NCI-H187 (cell line): ENCODE data around the gene OCSTAMP.
A peak's percentile ranks its signal among the peaks of the same experiment; 100 is the strongest.

Experiments used
- DNase-seq, 2 experiments: peaks; one replicate each; lab custom pipeline; 2025; lab: John Stamatoyannopoulos, UW

The OCSTAMP gene

GRCh38 chr20:46573788-46574584, 23.5 kb upstream of the OCSTAMP start:
- no peak for DNase-seq

GRCh38 chr20:46573234-46573633, 22.8 kb upstream of the OCSTAMP start:
- DNase-seq, result no peak

- DNase-seq, result no peak
These were observed 22.3 kb upstream of the OCSTAMP start for GRCh38 chr20:46572790-46573189.

- no peak for DNase-seq
These were observed 21.7 kb upstream of the OCSTAMP start for GRCh38 chr20:46572153-46572552.

GRCh38 chr20:46571418-46571817, 21.0 kb upstream of the OCSTAMP start:
- no peak for DNase-seq

GRCh38 chr20:46570956-46571355, 20.5 kb upstream of the OCSTAMP start:
- DNase-seq, result no peak

DNA sequence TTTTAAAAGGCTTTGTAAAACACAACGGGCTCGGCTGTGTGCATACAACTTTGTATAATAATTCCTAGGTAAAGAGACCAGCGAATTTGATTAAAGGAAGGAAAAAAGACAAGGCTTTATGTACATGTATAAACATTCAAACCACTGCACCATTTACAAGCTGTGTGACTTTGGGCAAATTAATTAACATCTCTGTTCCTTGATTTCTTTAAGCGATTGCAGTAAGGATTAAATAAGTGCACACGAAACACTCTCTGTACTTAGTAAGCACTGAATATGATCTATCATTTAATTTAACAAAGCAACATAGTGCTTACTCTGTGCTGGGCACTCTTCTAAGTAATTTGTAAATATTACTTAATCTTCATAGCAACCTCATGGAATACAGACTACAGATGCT, 19.5 kb upstream of the OCSTAMP start:
- DNase-seq, result no peak

- DNase-seq, result no peak
These were observed 18.2 kb upstream of the OCSTAMP start for GRCh38 chr20:46568570-46569129.

DNA sequence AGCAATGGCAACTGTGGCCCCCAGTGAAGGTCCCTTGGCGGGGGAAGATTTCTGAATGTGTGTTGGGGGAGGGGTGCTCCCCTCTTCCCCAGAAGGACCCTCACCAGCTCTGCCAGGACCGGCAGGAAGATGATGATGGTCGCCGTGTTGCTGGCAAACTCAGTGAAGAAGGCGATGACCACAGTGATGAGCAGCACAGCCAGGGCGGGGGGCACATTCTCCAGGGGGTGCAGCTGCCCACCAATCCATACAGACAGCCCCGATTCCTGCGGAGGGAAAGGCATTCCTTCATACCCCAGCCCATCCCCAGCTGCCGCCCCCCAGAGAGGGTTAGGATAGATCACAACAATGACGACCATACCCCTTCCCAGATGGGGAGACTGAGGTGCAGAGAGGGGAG, 15.7 kb upstream of the OCSTAMP start:
- no peak for DNase-seq

- DNase-seq, result no peak
These were observed 13.9 kb upstream of the OCSTAMP start for GRCh38 chr20:46564241-46564957.

DNA sequence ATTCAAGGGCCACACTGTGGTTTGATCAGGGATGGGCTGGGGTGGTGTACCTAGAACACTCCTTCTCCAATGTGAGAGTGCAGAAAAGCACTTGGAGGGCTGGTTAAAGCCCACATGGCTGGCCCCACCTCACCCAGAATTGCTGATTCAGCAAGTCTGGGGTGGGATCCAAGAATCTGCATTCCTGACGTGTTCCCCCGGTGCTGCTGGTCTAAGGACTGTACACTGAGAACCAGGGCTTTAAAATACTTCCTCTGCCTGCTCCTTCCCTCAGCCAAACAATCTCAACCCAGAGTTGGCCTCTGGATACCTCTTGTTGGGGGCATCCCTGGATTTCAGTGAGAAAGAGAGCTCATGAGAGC, 13.4 kb upstream of the OCSTAMP start:
- no peak for DNase-seq

- no peak for DNase-seq
These were observed 12.9 kb upstream of the OCSTAMP start for GRCh38 chr20:46563170-46563859.

- peak in 1 of 2 experiments; percentile 12 for DNase-seq
These were observed 12.1 kb upstream of the OCSTAMP start for GRCh38 chr20:46562373-46563169.

DNA sequence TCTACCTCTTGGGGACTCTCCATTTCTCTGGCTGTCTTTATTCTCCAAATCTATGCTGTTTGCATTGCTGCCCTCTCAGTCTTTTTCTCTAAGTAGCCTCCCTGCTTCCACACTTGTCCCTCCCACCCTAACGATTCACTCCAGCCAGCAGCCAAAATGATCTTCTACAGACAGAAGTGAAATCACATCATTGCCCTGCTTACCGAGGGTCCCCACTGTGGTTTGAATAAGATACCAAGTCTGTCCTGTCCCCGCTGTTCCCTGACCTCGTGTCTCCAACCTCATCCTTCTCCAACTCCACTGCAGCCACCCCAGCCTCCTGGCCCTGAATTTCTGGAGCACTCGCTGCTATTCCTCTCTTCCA, 11.5 kb upstream of the OCSTAMP start:
- DNase-seq, result no peak

DNA sequence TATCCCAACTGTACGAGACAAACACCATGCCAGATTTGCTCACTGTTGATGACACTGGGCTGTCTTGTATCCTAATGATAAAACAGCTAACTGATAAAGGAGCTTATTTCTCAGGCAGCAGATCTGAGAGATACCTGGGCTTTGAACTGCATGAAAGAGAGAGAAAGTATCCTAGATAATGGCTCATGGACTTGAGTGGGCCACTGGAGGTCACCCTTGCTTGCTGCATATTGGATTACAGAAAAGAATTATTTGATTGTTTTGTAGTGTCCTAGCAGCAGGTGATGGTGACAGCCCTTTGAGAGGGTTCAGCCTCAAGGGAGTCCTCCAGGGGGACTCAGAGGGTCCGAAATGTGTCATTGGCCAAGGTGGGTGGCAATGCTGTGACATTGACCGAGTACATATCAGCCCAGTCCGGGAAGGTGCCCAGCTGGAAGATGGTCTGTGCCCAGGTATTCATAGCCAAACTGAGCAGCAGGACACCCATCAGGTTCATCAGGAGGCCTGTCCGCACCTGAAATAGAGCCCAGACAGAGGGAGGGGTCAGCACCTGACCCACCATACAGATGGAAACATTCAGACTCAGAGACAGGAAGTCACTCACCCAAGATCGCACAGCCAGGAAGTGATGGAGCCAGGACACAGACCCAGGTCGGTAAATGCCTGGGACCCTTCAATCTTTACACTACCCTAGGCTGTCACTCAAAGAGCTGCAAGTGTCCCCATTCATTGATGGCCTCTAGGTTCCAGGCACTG, 9.4 kb upstream of the OCSTAMP start:
- no peak for DNase-seq

DNA sequence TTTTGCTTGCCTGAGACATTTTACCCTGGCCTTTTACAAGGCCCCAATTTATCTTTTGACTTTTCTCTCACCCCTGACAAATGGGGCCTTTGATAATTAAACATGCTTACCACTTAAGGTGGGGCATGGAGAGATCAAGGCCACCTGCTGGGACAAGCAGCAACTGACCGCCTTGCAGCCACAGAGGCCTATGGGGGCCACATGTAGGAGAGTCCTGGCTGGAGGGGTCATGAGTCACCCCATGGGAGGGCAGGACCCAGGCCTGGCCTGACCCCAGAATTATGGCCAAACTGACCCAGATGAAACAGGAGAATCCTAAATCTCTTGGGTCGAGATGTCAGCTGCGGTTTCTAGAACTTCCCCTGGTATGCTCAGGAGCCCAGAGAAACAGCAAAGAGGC, 8.5 kb upstream of the OCSTAMP start:
- DNase-seq, result no peak

DNA sequence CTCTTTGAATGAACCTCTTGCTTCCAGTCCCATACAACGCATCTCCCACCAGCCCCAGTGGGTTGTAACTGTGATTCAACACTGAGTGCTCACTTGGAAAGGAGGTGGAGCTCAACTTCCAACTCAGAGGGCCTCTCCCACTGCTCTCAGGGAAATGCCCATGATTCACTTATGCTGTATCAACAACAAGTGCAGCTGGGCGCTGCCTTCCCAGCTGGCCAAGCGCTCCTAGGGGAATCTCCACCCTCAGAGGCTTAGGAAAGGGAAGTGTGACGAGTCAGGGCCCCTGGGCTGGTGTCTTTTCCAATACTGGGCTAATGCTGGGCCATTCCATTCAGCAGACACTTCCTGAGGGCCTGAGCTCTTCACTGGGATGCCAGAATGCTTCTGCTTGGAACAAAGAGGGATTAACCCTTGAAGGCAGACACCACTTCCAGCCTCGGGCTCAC, 8.1 kb upstream of the OCSTAMP start:
- no peak for DNase-seq

DNA sequence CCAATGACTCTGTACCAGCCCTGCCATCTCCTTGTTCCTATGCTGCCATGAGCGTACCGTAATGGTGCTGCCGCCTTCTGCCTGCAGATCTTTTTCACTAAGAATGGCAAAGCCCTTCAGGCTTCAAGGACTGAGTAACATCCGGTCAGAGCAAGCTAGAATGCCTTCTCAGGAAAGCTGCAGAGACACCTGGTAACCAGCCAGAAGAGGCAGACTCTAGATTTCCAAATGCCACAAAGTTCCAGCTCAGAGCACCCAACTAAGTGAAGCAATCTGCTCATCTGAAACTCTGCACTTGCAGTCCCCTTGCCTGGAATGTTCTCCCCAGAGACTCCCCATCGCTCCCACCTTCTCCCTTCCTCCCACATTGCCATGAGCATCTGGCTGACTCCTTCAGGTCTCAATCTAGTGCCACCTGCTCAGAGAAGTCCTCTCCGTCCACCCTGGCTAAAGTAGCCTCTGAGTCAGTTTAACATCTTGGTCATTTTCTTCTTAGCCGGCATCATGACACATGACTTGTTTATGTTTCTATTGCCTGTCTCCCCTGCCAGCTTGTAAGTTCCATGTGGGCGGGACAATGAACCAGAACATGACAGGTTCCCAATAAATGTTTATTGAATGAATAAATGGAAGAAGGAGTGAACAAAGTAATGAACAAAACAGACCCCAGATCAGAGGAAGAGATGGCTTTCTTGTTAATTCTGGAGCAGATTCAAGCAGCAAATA, 6.9 kb upstream of the OCSTAMP start:
- DNase-seq, result no peak

DNA sequence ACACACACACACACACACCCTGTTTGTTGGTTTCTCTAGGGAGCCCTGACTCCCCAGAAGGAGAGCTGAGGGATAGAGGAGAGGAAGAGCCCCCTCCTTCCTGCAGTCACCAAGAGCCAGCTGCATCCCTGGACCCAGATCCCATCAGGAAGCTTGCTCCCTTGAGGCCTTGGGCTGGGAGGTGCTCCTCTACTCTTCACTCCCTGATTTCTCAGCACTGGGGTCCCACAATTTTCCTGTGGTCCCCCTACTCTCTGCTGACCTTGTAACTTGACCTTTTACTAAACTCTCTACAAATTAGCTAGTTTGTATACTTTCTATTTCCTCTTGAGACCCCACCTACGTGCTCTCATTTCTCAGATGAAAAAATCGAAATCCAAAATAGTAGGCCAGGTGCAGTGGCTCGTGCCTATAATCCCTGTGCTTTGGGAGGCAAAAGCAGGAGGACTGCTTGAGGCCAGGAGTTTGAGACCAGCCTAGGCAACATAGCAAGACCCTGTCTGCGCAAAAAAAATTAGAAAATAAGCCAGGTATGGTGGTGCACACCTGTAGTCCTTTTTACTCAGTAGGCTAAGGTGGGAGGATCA, 5.0 kb upstream of the OCSTAMP start:
- DNase-seq, result no peak

DNA sequence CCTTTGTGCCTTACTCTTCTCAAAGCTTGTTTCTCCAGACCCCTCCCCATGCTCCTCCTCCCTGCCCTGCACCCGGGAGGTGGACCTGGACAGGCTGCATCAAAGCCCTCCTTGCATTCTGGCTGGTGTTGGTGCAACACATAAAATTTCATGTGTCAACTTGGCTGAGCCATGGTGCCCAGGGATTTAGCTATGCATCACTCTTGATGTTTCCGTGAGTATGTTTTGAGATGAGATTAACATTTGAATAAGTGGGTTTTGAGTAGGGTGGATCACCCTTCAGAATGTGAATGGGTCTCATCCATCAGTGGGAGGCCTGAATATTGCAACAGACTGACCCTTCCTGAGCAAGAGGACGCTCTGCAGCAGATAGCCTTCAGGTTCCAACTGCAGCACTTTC, 4.4 kb upstream of the OCSTAMP start:
- no peak for DNase-seq
